CD8-positive, alpha-beta memory T cell (primary cell): ENCODE results near the gene SLC8B1. TPM values are rescaled to one million over a fixed set of nuclear protein-coding genes. Genes with fewer than 3 reads are reported as not detected.

Experiments
- CTCF ChIA-PET: fragments of 350-600 bp; sonication (Branson Sonifier 250); formaldehyde crosslinking; loops from one replicate; lab custom pipeline; 2021; ENCODE audit warnings: antibody characterized with exemption; lab: Charles Lee
- POLR2A ChIA-PET: fragments of 350-600 bp; sonication (Branson Sonifier 250); formaldehyde crosslinking; loops from one replicate; lab custom pipeline; 2021; ENCODE audit warnings: antibody characterized with exemption; lab: Charles Lee
- DNase-seq, 5 donors: peaks; one replicate each; pipeline versions ENCODE4 v3.0.0 to v3.0.0-alpha.2; 2020 to 2022; ENCODE audit warnings: mixed read lengths in 1 of 5
- H3K27ac ChIP-seq: one replicate; pipeline ENCODE4 v1.7.0; 2013; ENCODE audit warnings: low read depth, mild to moderate bottlenecking, low read length, moderate library complexity
- H3K27me3 ChIP-seq: 2 replicates; pipeline ENCODE4 v1.7.0; 2013; ENCODE audit warnings: low read length, mild to moderate bottlenecking; ENCODE audit not compliant: insufficient read depth, poor library complexity, severe bottlenecking
- H3K36me3 ChIP-seq: 2 replicates; pipeline ENCODE4 v1.7.0; 2013; ENCODE audit warnings: mild to moderate bottlenecking, low read length, moderate library complexity; ENCODE audit not compliant: insufficient read depth
- H3K4me1 ChIP-seq: 2 replicates; pipeline ENCODE4 v1.7.0; 2013; ENCODE audit warnings: mild to moderate bottlenecking, low read length, moderate library complexity; ENCODE audit not compliant: insufficient read depth
- H3K4me3 ChIP-seq: 2 replicates; pipeline ENCODE4 v1.7.0; 2013; ENCODE audit warnings: mild to moderate bottlenecking, low read length
- H3K9me3 ChIP-seq: 2 replicates; pipeline ENCODE4 v1.7.0; 2013; ENCODE audit warnings: mild to moderate bottlenecking, low read length
- H3K27ac Mint-ChIP-seq, 8 donors: one replicate each; pipeline ENCODE4 v1.8.0; 2020 to 2021; ENCODE audit warnings: mixed read lengths in 8 of 8, mild to moderate bottlenecking in 6 of 8, inconsistent platforms in 3 of 8, moderate library complexity in 3 of 8
- H3K27me3 Mint-ChIP-seq, 2 donors: one replicate each; pipeline ENCODE4 v1.8.0; 2020 to 2021; ENCODE audit warnings: mixed read lengths in 2 of 2, mild to moderate bottlenecking in 1 of 2, moderate library complexity in 1 of 2
- H3K36me3 Mint-ChIP-seq, 3 donors: one replicate each; pipeline ENCODE4 v1.8.0; 2020 to 2021; ENCODE audit warnings: mixed read lengths in 3 of 3, inconsistent platforms in 1 of 3, mild to moderate bottlenecking in 1 of 3
- H3K4me1 Mint-ChIP-seq, 3 donors: one replicate each; pipeline ENCODE4 v1.8.0; 2020 to 2021; ENCODE audit warnings: mixed read lengths in 3 of 3, inconsistent platforms in 1 of 3, mild to moderate bottlenecking in 1 of 3
- H3K4me3 Mint-ChIP-seq, 7 donors: one replicate each; pipeline ENCODE4 v1.8.0; 2020 to 2021; ENCODE audit warnings: mixed read lengths in 7 of 7, mild to moderate bottlenecking in 6 of 7, moderate library complexity in 4 of 7, inconsistent platforms in 2 of 7
- H3K9me3 Mint-ChIP-seq, 5 donors: one replicate each; pipeline ENCODE4 v1.8.0; 2020 to 2022; ENCODE audit warnings: mixed read lengths in 5 of 5, mild to moderate bottlenecking in 3 of 5, moderate library complexity in 2 of 5, inconsistent platforms in 1 of 5
- polyA plus RNA-seq: library from polyadenylated mRNA; unstranded; fragments of 300-500 nt; fragmentation: Illumina TruSeq; gene quantifications from one replicate; pipeline ENCODE4 v1.2.3, GENCODE V29; 2021
- total RNA-seq, 2 experiments: library from RNA; stranded (reverse); gene quantifications; one replicate each; pipeline ENCODE4 v1.2.3, GENCODE V29; 2021

The SLC8B1 gene
- total and polyA plus RNA-seq, 3 experiments from 2014 or later: 14.9 to 26.8 (median 16.8) TPM

DNA sequence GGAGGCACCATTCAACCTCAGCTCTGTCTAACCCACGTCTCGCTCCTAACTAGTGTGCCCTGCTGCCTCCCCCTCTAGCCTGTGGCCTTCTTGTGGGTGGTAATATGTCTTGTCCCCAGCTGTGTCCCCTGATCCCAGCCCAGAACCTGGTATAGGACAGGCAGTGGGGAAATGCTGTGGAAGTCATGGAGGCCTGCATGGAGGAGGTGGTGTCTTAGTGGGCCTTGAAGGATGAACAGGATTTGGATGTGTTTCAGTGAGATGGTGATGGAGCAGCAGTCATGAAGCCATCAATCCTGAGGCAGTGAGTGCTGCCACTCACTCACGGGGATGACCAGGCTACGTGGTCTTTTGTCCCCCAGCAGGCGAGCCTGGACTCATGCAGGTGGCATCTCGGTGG, 36.9 kb upstream of the SLC8B1 start:
- H3K27ac Mint-ChIP-seq: no peak overlapping the region
- no peaks in the 10 kb centered on the region for H3K9me3 Mint-ChIP-seq
- no peak for DNase-seq
- peaks cover 0 to 5% (median 3%) of the 10 kb centered on the region in 3 donors for H3K4me1 Mint-ChIP-seq
- H3K4me3 ChIP-seq: no peak overlapping the region
- H3K9me3 ChIP-seq: no peaks in the 10 kb centered on the region
- H3K27ac ChIP-seq: no peak overlapping the region
- CTCF ChIA-PET: no interaction called here
- no peak overlapping the region for H3K4me3 Mint-ChIP-seq
- H3K4me1 ChIP-seq: no peaks in the 10 kb centered on the region
- no peaks in the 10 kb centered on the region for H3K27me3 ChIP-seq
- POLR2A ChIA-PET: no interaction called here
- no peaks in the 10 kb centered on the region for H3K36me3 ChIP-seq
- peaks cover 0 to 1% of the 10 kb centered on the region in 2 donors for H3K27me3 Mint-ChIP-seq
- peaks cover 5 to 51% (median 8%) of the 10 kb centered on the region in 3 donors for H3K36me3 Mint-ChIP-seq

DNA sequence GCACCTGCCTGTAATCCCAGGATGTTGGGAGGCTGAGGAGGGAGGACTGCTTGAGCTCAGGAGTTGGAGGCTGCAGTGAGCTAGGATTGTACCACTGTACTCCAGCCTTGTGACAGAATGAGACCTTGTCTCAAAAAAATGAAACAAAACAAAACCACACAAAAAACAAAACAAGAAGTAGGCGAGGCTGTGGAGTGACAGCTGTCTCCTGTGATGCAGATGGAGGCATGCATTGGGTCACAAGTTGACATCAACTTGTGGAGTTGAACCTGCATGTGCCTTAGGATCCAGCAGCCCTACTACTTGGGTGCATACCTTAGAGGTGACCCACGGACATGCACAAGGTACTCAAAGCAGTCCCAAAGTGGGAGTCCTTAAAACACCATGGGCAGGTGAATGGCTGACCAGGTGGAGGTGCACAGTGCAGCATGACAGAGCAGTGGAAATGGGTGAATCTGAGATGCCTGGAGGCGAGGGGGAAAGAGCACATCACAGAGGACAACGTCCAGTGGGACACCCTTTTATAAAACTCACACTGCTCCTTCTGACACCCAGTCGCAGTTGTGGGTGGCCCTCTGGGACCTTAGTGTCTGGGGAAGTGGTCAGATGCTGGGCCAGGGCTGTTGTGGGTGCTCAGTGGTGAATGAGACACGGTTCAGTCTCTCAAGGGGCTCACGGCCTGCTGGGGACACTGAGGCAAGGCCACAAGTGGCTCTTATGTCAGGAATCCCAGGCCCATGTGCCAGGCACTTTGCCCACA, 36.2 kb upstream of the SLC8B1 start:
- H3K9me3 ChIP-seq: no peaks in the 10 kb centered on the region
- H3K27ac ChIP-seq: no peak overlapping the region
- no peak overlapping the region for H3K4me3 Mint-ChIP-seq
- H3K4me1 Mint-ChIP-seq: peaks cover 0 to 8% (median 3%) of the 10 kb centered on the region in 3 donors
- H3K36me3 ChIP-seq: no peaks in the 10 kb centered on the region
- no peaks in the 10 kb centered on the region for H3K9me3 Mint-ChIP-seq
- H3K36me3 Mint-ChIP-seq: peaks cover 5 to 51% (median 8%) of the 10 kb centered on the region in 3 donors
- H3K27me3 Mint-ChIP-seq: peaks cover 0 to 1% of the 10 kb centered on the region in 2 donors
- H3K27me3 ChIP-seq: no peaks in the 10 kb centered on the region
- H3K4me3 ChIP-seq: no peak overlapping the region
- no peak for DNase-seq
- H3K4me1 ChIP-seq: no peaks in the 10 kb centered on the region
- ChIA-PET CTCF (no interaction called here), POLR2A (no interaction called here)
- H3K27ac Mint-ChIP-seq: no peak overlapping the region

DNA sequence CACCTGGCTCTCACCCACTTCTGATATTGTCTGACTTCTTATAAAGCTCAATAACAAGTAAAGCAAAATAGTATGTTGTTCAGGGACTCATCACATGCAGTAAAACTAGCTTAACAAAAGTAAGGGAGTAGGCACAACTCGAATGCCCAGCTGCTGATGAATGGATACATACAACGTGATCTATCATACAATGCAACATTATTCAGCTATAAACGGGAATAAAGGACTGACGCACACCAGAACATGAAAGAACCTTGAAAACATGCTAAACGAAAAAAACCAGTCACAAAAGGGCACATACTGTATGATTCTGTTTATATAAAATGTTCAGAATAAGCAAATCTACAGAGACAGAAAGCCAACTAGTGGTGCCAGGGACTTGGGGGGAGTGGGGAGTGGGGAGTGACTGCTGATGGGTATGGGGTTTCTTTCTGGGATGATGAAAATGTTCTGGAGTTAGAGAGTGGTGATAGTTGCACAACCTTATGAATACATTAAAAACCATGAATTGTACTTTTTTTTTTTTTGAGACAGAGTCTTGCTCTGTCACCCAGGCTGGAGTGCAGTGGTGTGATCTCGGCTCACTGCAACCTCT, 34.6 kb upstream of the SLC8B1 start:
- no peak overlapping the region for H3K27ac ChIP-seq
- no peaks in the 10 kb centered on the region for H3K27me3 ChIP-seq
- no peak overlapping the region for H3K4me3 ChIP-seq
- ChIA-PET POLR2A (no interaction called here), CTCF (no interaction called here)
- H3K36me3 ChIP-seq: no peaks in the 10 kb centered on the region
- H3K4me1 Mint-ChIP-seq: peaks cover 0 to 15% (median 6%) of the 10 kb centered on the region in 3 donors
- no peak overlapping the region for H3K27ac Mint-ChIP-seq
- peaks cover 5 to 44% (median 5%) of the 10 kb centered on the region in 3 donors for H3K36me3 Mint-ChIP-seq
- H3K9me3 Mint-ChIP-seq: no peaks in the 10 kb centered on the region
- no peaks in the 10 kb centered on the region for H3K4me1 ChIP-seq
- peaks cover 0 to 1% of the 10 kb centered on the region in 2 donors for H3K27me3 Mint-ChIP-seq
- no peak overlapping the region for H3K4me3 Mint-ChIP-seq
- DNase-seq: no peak
- no peaks in the 10 kb centered on the region for H3K9me3 ChIP-seq

DNA sequence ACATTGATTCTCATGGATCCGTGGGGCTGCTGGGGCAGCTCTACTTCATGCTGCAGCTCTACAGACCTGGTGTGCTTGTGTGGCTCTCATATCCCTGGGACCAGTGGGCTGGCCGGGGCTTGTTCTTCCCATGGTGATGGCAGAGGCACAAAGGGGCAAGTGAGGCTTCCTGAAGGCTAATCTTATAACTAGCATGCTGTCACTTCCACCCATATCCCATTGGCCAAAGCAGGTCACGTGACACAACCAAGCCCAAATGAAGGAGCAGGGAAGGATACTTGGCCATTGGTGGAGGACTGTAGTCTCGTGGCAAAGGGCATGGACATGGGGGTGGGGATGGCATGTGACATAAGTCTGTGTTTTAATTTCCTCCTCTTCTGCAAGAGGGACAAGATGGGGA, 33.4 kb upstream of the SLC8B1 start:
- H3K27ac ChIP-seq: no peak overlapping the region
- Mint-ChIP-seq H3K4me1 (peaks cover 0 to 19% (median 6%) of the 10 kb centered on the region in 3 donors), H3K9me3 (no peaks in the 10 kb centered on the region), H3K36me3 (peaks cover 0 to 40% (median 7%) of the 10 kb centered on the region in 3 donors), H3K4me3 (no peak overlapping the region), H3K27me3 (peaks cover 0 to 1% of the 10 kb centered on the region in 2 donors), H3K27ac (peak overlapping the region in 1 of 8 donors; percentile 83)
- ChIA-PET POLR2A (no interaction called here), CTCF (no interaction called here)
- H3K27me3 ChIP-seq: no peaks in the 10 kb centered on the region
- no peaks in the 10 kb centered on the region for H3K9me3 ChIP-seq
- H3K4me3 ChIP-seq: no peak overlapping the region
- H3K36me3 ChIP-seq: no peaks in the 10 kb centered on the region
- H3K4me1 ChIP-seq: no peaks in the 10 kb centered on the region
- DNase-seq: no peak

DNA sequence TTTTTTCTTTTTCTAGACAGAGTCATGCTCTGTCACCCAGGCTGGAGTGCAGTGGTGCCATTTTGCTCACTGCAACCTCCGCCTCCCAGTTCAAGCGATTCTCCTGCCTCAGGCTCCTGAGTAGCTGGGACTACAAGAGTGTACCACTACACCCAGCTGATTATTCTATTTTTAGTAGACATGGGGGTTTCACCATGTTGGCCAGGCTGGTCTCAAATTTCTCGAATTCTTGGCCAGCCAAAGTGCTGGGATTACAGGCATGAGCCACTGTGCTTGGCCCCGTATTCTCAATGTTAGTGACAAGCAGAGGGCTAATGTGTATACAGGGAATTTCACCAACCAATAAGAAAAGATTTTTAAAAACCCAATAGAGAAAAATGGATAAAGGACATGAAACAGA, 31.9 kb upstream of the SLC8B1 start:
- H3K4me1 Mint-ChIP-seq: peaks cover 4 to 20% (median 6%) of the 10 kb centered on the region in 3 donors
- CTCF ChIA-PET: no interaction called here
- peak overlapping the region in 1 of 8 donors; percentile 74 for H3K27ac Mint-ChIP-seq
- no peak overlapping the region for H3K4me3 ChIP-seq
- DNase-seq: no peak
- no peaks in the 10 kb centered on the region for H3K27me3 ChIP-seq
- H3K27ac ChIP-seq: no peak overlapping the region
- no peaks in the 10 kb centered on the region for H3K9me3 Mint-ChIP-seq
- POLR2A ChIA-PET: no interaction called here
- no peaks in the 10 kb centered on the region for H3K36me3 ChIP-seq
- H3K27me3 Mint-ChIP-seq: peaks cover 0 to 1% of the 10 kb centered on the region in 2 donors
- no peaks in the 10 kb centered on the region for H3K9me3 ChIP-seq
- H3K4me3 Mint-ChIP-seq: no peak overlapping the region
- no peaks in the 10 kb centered on the region for H3K4me1 ChIP-seq
- H3K36me3 Mint-ChIP-seq: peaks cover 0 to 27% (median 3%) of the 10 kb centered on the region in 3 donors

DNA sequence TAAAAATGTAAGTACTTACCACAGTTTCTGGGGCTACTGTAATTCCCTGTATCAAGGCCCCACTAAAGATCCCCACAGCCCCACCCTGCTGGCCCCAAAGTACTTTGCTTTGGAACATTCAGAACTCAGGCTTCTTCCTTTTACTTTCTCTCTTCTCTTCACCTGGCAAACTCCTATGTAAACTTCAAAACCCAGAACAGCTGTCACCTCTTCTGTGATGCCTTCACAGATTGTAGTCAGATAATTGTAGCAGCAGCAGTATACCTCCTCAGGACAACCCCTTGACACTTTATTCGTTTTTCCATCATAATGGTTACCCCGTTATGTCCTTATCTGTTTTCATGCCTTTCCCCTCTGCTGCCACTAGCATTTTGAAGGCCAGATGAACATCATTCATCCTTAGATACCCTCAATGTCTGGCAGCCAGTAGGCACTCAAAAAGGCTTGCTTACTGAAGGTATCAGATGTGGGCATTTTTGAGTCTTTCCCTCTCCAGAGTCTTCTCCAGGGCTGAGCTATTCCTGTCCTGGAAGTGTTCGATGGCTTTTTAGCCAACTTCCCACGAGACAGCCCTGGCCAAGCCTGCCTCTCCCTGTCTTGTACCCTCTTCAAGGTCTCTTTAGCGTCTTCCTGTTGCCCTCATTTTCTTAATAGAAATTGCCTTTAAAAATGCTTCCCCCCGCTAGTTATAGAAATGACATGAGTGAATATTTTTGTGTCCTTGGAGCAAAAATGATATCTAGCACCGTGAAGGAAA, 30.9 kb upstream of the SLC8B1 start:
- Mint-ChIP-seq H3K27me3 (peaks cover 0 to 1% of the 10 kb centered on the region in 2 donors), H3K4me1 (peaks cover 8 to 25% (median 10%) of the 10 kb centered on the region in 3 donors), H3K36me3 (peaks cover 0 to 22% (median 3%) of the 10 kb centered on the region in 3 donors), H3K9me3 (no peaks in the 10 kb centered on the region), H3K27ac (peak overlapping the region in 3 of 8 donors; percentile 58 to 90 (median 79)), H3K4me3 (no peak overlapping the region)
- ChIA-PET CTCF (no interaction called here), POLR2A (no interaction called here)
- Histone ChIP-seq H3K27ac (no peak overlapping the region), H3K9me3 (no peaks in the 10 kb centered on the region), H3K4me1 (no peaks in the 10 kb centered on the region), H3K27me3 (no peaks in the 10 kb centered on the region), H3K36me3 (no peaks in the 10 kb centered on the region), H3K4me3 (no peak overlapping the region)
- DNase-seq: no peak

DNA sequence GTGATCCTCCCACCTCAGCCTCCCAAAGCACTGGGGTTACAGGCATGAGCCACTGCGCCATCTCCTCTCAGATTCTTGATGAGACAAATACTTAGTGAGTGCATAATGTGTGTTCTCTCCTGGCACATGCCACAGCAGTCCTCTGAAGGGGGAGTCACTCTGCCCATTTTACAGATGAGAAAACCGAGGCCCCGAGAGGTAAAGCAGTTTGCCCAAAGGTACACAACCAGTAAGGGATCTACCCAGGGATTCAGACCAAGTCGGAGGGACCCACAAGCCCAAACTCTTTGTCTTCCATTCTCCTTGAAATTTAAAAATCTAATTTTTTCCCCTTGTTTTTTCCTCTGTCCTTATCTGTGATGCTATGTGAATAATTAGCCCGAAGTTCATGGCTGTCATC, 29.8 kb upstream of the SLC8B1 start:
- no peaks in the 10 kb centered on the region for H3K27me3 ChIP-seq
- no peaks in the 10 kb centered on the region for H3K36me3 ChIP-seq
- Mint-ChIP-seq H3K27ac (peak overlapping the region in 1 of 8 donors; percentile 24), H3K36me3 (peaks cover 0 to 19% (median 3%) of the 10 kb centered on the region in 3 donors), H3K4me3 (peak overlapping the region in 1 of 7 donors; percentile 28), H3K9me3 (no peaks in the 10 kb centered on the region), H3K4me1 (peaks cover 14 to 32% (median 18%) of the 10 kb centered on the region in 3 donors), H3K27me3 (no peaks in the 10 kb centered on the region)
- H3K9me3 ChIP-seq: no peaks in the 10 kb centered on the region
- no peak for DNase-seq
- ChIA-PET POLR2A (no interaction called here), CTCF (no interaction called here)
- H3K27ac ChIP-seq: no peak overlapping the region
- no peak overlapping the region for H3K4me3 ChIP-seq
- peaks cover under 1% of the 10 kb centered on the region for H3K4me1 ChIP-seq
